Hepatocyte (in vitro differentiated cells): Measurements from ENCODE around the gene MORN5. TPM values are rescaled to one million over a fixed set of nuclear protein-coding genes. Genes with fewer than 3 reads are reported as not detected.

Experiments
- DNase-seq: peaks from one replicate; pipeline ENCODE4 v3.0.0-alpha.2; 2016; ENCODE audit warnings: low spot score
- H2AFZ ChIP-seq: fragments of 200-600 bp; sonication (generic); 2 replicates; pipeline ENCODE4 v1.6.0; 2016; ENCODE audit warnings: antibody characterized with exemption, mild to moderate bottlenecking
- H3K27ac ChIP-seq: fragments of 200-600 bp; sonication (generic); 2 replicates; pipeline ENCODE4 v1.5.1; 2016; ENCODE audit warnings: mild to moderate bottlenecking
- H3K27me3 ChIP-seq: fragments of 200-600 bp; sonication (generic); 2 replicates; pipeline ENCODE4 v1.6.1; 2016
- H3K36me3 ChIP-seq: fragments of 200-600 bp; sonication (generic); replicated peaks from 2 replicates; pipeline ENCODE4 v1.5.1; 2016; ENCODE audit warnings: low read depth; ENCODE audit not compliant: insufficient read depth
- H3K4me1 ChIP-seq: fragments of 200-600 bp; sonication (generic); 2 replicates; pipeline ENCODE4 v1.5.1; 2016; ENCODE audit warnings: mild to moderate bottlenecking, moderate library complexity; ENCODE audit not compliant: insufficient read depth
- H3K4me2 ChIP-seq: fragments of 200-600 bp; sonication (generic); 2 replicates; pipeline ENCODE4 v1.6.0; 2016
- H3K4me3 ChIP-seq: fragments of 200-600 bp; sonication (generic); 2 replicates; pipeline ENCODE4 v1.5.1; 2016; ENCODE audit warnings: mild to moderate bottlenecking
- H3K79me2 ChIP-seq: fragments of 200-600 bp; sonication (generic); 2 replicates; pipeline ENCODE4 v1.6.0; 2017; ENCODE audit warnings: mild to moderate bottlenecking
- H3K9me2 ChIP-seq: fragments of 200-600 bp; sonication (generic); replicated peaks from 2 replicates; pipeline ENCODE4 v1.6.0; 2017; ENCODE audit warnings: mild to moderate bottlenecking; ENCODE audit not compliant: insufficient read depth
- H3K9me3 ChIP-seq: fragments of 200-600 bp; sonication (generic); 2 replicates; pipeline ENCODE4 v1.5.1; 2016; ENCODE audit warnings: low read depth, mild to moderate bottlenecking
- H4K20me1 ChIP-seq: fragments of 200-600 bp; sonication (generic); 2 replicates; pipeline ENCODE4 v1.6.0; 2016; ENCODE audit warnings: mild to moderate bottlenecking; ENCODE audit not compliant: insufficient read depth, poor library complexity, severe bottlenecking
- CTCF ChIP-seq: fragments of 200-600 bp; sonication (generic); IDR thresholded peaks from 2 replicates; pipeline ENCODE4 v1.5.1; 2016; ENCODE audit warnings: antibody characterized with exemption, mild to moderate bottlenecking; ENCODE audit not compliant: poor library complexity
- EZH2 ChIP-seq: fragments of 200-600 bp; sonication (generic); IDR thresholded peaks from 2 replicates; pipeline ENCODE4 v1.6.1; 2016; ENCODE audit warnings: antibody characterized with exemption, mild to moderate bottlenecking, borderline replicate concordance
- EZH2phosphoT487 ChIP-seq: fragments of 200-600 bp; sonication (generic); IDR thresholded peaks from one replicate; pipeline ENCODE4 v1.6.1; 2018; ENCODE audit warnings: antibody characterized with exemption, mild to moderate bottlenecking, low read depth, moderate library complexity; ENCODE audit not compliant: unreplicated experiment, severe bottlenecking
- WGBS: methylation state at CpG from one replicate; pipeline ENCODE4 v1.1.6; 2016; ENCODE audit warnings: low lambda C conversion rate; ENCODE audit errors: missing lambda C conversion rate; 5-methylcytosine and 5-hydroxymethylcytosine counted together
- polyA plus RNA-seq: library from polyadenylated mRNA; unstranded; fragments of >200 nt; fragmentation: Nextera tagmentation; extraction: Ambion mirVana; gene quantifications from 2 replicates; pipeline ENCODE4 v1.2.1, GENCODE V29; 2016
- total RNA-seq: library from RNA; depleted of rRNA; stranded (reverse); fragments of >200 nt; gene quantifications from 2 replicates; pipeline ENCODE4 v1.2.3, GENCODE V29; 2014

The MORN5 gene
- total and polyA plus RNA-seq, 2 experiments from 2014 or later, result 0.95 TPM; not detected in 1

GRCh38 chr9:122145592-122145863 is 14.2 kb upstream of the MORN5 start:
- H3K36me3 ChIP-seq, result no peaks in the 10 kb centered on the region

GRCh38 chr9:122151267-122151828 is 8.4 kb upstream of the MORN5 start:
- TF ChIP-seq EZH2 (no peak), EZH2phosphoT487 (no peak), CTCF (no peak)
- H4K20me1 ChIP-seq, result peaks cover 25% of the 10 kb centered on the region
- no peaks in the 10 kb centered on the region for H3K9me2 ChIP-seq
- H3K9me3 ChIP-seq, result no peaks in the 10 kb centered on the region
- no peak overlapping the region for H3K4me2 ChIP-seq
- H3K27me3 ChIP-seq, result no peaks in the 10 kb centered on the region
- no peak overlapping the region for H2AFZ ChIP-seq
- no peak for DNase-seq
- WGBS, result 87% methylated on average over 4 of the region's 4 CpGs
- H3K4me3 ChIP-seq, result no peak overlapping the region
- H3K4me1 ChIP-seq, result no peaks in the 10 kb centered on the region
- no peak overlapping the region for H3K27ac ChIP-seq
- H3K79me2 ChIP-seq, result peaks cover 60% of the 10 kb centered on the region
- no peaks in the 10 kb centered on the region for H3K36me3 ChIP-seq

More at GRCh38 chr9:122145592-122145863, 14.2 kb upstream of the MORN5 start:
- H3K9me2 ChIP-seq, result no peaks in the 10 kb centered on the region
- no peak overlapping the region for H3K27ac ChIP-seq
- TF ChIP-seq CTCF, result no peak
- H3K4me1 ChIP-seq, result peaks cover 6% of the 10 kb centered on the region
- WGBS, result 97% methylated on average over 2 of the region's 2 CpGs
- H3K27me3 ChIP-seq, result no peaks in the 10 kb centered on the region
- no peaks in the 10 kb centered on the region for H3K9me3 ChIP-seq
- no peak overlapping the region for H3K4me2 ChIP-seq
- peaks cover 4% of the 10 kb centered on the region for H4K20me1 ChIP-seq
- no peak overlapping the region for H3K4me3 ChIP-seq
- no peak overlapping the region for H2AFZ ChIP-seq
- H3K79me2 ChIP-seq, result peaks cover 17% of the 10 kb centered on the region
- DNase-seq, result no peak

GRCh38 chr9:122155796-122156195 is 3.9 kb upstream of the MORN5 start:
- Histone ChIP-seq H3K4me1 (peaks cover 9% of the 10 kb centered on the region), H3K79me2 (peaks cover 75% of the 10 kb centered on the region), H3K27me3 (no peaks in the 10 kb centered on the region), H3K4me2 (no peak overlapping the region), H2AFZ (no peak overlapping the region), H3K27ac (no peak overlapping the region), H3K9me2 (no peaks in the 10 kb centered on the region), H3K36me3 (no peaks in the 10 kb centered on the region), H4K20me1 (peaks cover 27% of the 10 kb centered on the region), H3K9me3 (no peaks in the 10 kb centered on the region), H3K4me3 (no peak overlapping the region)
- no peak for TF ChIP-seq EZH2phosphoT487
- no peak for TF ChIP-seq CTCF
- no peak for TF ChIP-seq EZH2
- 92% methylated on average over 4 of the region's 4 CpGs for WGBS
- DNase-seq, result no peak

- no peaks in the 10 kb centered on the region for H3K27me3 ChIP-seq
- WGBS, result 82% methylated on average over 3 of the region's 3 CpGs
- peak overlapping the region; percentile 79 for H3K4me2 ChIP-seq
- H3K9me2 ChIP-seq, result no peaks in the 10 kb centered on the region
- TF ChIP-seq EZH2phosphoT487 (no peak), CTCF (peak; percentile 42)
- H3K79me2 ChIP-seq, result peaks cover 63% of the 10 kb centered on the region
- H3K4me3 ChIP-seq, result no peak overlapping the region
- peak; percentile 51 for DNase-seq
- H3K27ac ChIP-seq, result no peak overlapping the region
- peaks cover 9% of the 10 kb centered on the region for H3K4me1 ChIP-seq
- peaks cover 27% of the 10 kb centered on the region for H4K20me1 ChIP-seq
- no peak overlapping the region for H2AFZ ChIP-seq
- H3K9me3 ChIP-seq, result no peaks in the 10 kb centered on the region
- no peaks in the 10 kb centered on the region for H3K36me3 ChIP-seq
Observed at GRCh38 chr9:122158202-122158601, 1.5 kb upstream of the MORN5 start.
